Neuronal stem cell (in vitro differentiated cells): Measurements from ENCODE around the gene TRPV4.

Experiments used
- DNase-seq: peaks from one replicate; pipeline ENCODE4 v3.0.0-alpha.2; 2013; ENCODE audit warnings: low spot score
- H2AFZ ChIP-seq: one replicate; pipeline ENCODE4 v1.6.1; 2013; ENCODE audit warnings: mild to moderate bottlenecking, low read length, inconsistent platforms
- H2AK5ac ChIP-seq: 2 replicates; pipeline ENCODE4 v1.6.1; 2013; ENCODE audit warnings: low read depth, mild to moderate bottlenecking, inconsistent platforms, low read length, moderate library complexity, mixed read lengths
- H2BK120ac ChIP-seq: 2 replicates; pipeline ENCODE4 v1.6.1; 2013; ENCODE audit warnings: low read depth, mild to moderate bottlenecking, inconsistent platforms, low read length, moderate library complexity, mixed read lengths
- H2BK12ac ChIP-seq: one replicate; pipeline ENCODE4 v1.6.1; 2013; ENCODE audit warnings: low read length, inconsistent platforms
- H2BK15ac ChIP-seq: 2 replicates; pipeline ENCODE4 v1.6.1; 2013; ENCODE audit warnings: mild to moderate bottlenecking, low read length, inconsistent platforms, mixed read lengths
- H2BK5ac ChIP-seq: one replicate; pipeline ENCODE4 v1.6.1; 2013; ENCODE audit warnings: inconsistent platforms, mild to moderate bottlenecking, low read length, moderate library complexity
- H3K14ac ChIP-seq: one replicate; pipeline ENCODE4 v1.6.1; 2013; ENCODE audit warnings: low read length, inconsistent platforms
- H3K18ac ChIP-seq: 2 replicates; pipeline ENCODE4 v1.6.1; 2013; ENCODE audit warnings: low read length, inconsistent platforms
- H3K23ac ChIP-seq: 2 replicates; pipeline ENCODE4 v1.6.1; 2013; ENCODE audit warnings: low read depth, mild to moderate bottlenecking, mixed read lengths, low read length, inconsistent platforms; ENCODE audit not compliant: poor library complexity
- H3K27ac ChIP-seq: replicated peaks from 3 replicates; pipeline ENCODE4 v1.5.1; 2013; ENCODE audit warnings: low read length, inconsistent platforms
- H3K27me3 ChIP-seq, 3 experiments: 2 replicates each; pipeline ENCODE4 v1.6.1; 2013; ENCODE audit warnings: low read length in 3 of 3, mild to moderate bottlenecking in 2 of 3, inconsistent platforms in 1 of 3, low read depth in 1 of 3, mixed read lengths in 1 of 3, moderate library complexity in 1 of 3; ENCODE audit not compliant: control insufficient read depth in 3 of 3, insufficient read depth in 3 of 3
- H3K36me3 ChIP-seq, 2 donors: replicated peaks in 1 of 2; 2 replicates each; pipeline ENCODE4 v1.6.1; 2013; ENCODE audit warnings: low read length in 2 of 2; ENCODE audit not compliant: control insufficient read depth in 2 of 2, insufficient read depth in 2 of 2
- H3K4ac ChIP-seq: 2 replicates; pipeline ENCODE4 v1.6.1; 2013; ENCODE audit warnings: inconsistent platforms, mild to moderate bottlenecking, low read length, moderate library complexity
- H3K4me1 ChIP-seq, 2 donors: 1 replicate in 1 of 2; 2 replicates in 1 of 2; pipeline ENCODE4 v1.6.1; 2013; ENCODE audit warnings: low read length in 2 of 2, low read depth in 1 of 2; ENCODE audit not compliant: control insufficient read depth in 2 of 2, insufficient read depth in 1 of 2
- H3K4me2 ChIP-seq: one replicate; pipeline ENCODE4 v1.6.1; 2013; ENCODE audit warnings: mild to moderate bottlenecking, low read length, inconsistent platforms; ENCODE audit not compliant: insufficient read depth, poor library complexity, severe bottlenecking
- H3K4me3 ChIP-seq, 2 donors: 2 replicates each; pipeline ENCODE4 v1.5.1; 2013; ENCODE audit warnings: low read length in 2 of 2, mild to moderate bottlenecking in 2 of 2, inconsistent platforms in 1 of 2, moderate library complexity in 1 of 2
- H3K79me1 ChIP-seq: one replicate; pipeline ENCODE4 v1.6.1; 2013; ENCODE audit warnings: low read depth, mild to moderate bottlenecking, inconsistent platforms, low read length, moderate library complexity
- H3K9ac ChIP-seq: one replicate; pipeline ENCODE4 v1.6.1; 2013; ENCODE audit warnings: mild to moderate bottlenecking, low read depth, low read length, inconsistent platforms; ENCODE audit not compliant: poor library complexity
- H3K9me3 ChIP-seq, 2 donors: replicated peaks in 1 of 2; 2 replicates each; pipeline versions ENCODE3 to v1.6.1; 2013; ENCODE audit warnings: low read length in 2 of 2, mild to moderate bottlenecking in 2 of 2, inconsistent platforms in 1 of 2, low read depth in 1 of 2, mixed read lengths in 1 of 2, moderate library complexity in 1 of 2; ENCODE audit not compliant: control insufficient read depth in 2 of 2, insufficient read depth in 1 of 2
- H4K8ac ChIP-seq: one replicate; pipeline ENCODE4 v1.6.1; 2013; ENCODE audit warnings: low read depth, mild to moderate bottlenecking, inconsistent platforms, low read length, moderate library complexity
- H4K91ac ChIP-seq: one replicate; pipeline ENCODE4 v1.6.1; 2013; ENCODE audit warnings: low read length, low read depth, mild to moderate bottlenecking, inconsistent platforms; ENCODE audit not compliant: poor library complexity
- WGBS, 2 donors: extraction: QIAGEN DNeasy Blood & Tissue Kit; methylation state at CpG; one replicate each; pipeline ENCODE4 v1.1.7; 2013; ENCODE audit warnings: missing lambda C conversion rate in 2 of 2, mixed read lengths in 1 of 2; ENCODE audit not compliant: insufficient read length in 2 of 2, insufficient replicate concordance in 1 of 2; ENCODE audit errors: extremely low coverage in 2 of 2; 5-methylcytosine and 5-hydroxymethylcytosine counted together

The TRPV4 gene

GRCh38 chr12:109753054-109753401 is 80.2 kb downstream of the TRPV4 start:
- Histone ChIP-seq H2BK15ac (no peak overlapping the region), H3K27me3 (no peaks in the 10 kb centered on the region), H4K8ac (no peak overlapping the region), H3K4me1 (peaks cover 6 to 7% of the 10 kb centered on the region in 2 donors), H3K4me3 (no peak overlapping the region), H2AFZ (no peak overlapping the region), H2BK5ac (no peak overlapping the region), H3K18ac (peak overlapping the region; percentile 44), H3K9me3 (peaks cover 2 to 18% of the 10 kb centered on the region in 2 donors), H2BK12ac (no peak overlapping the region), H2AK5ac (no peak overlapping the region), H3K4me2 (no peak overlapping the region), H3K79me1 (peaks cover 2% of the 10 kb centered on the region), H2BK120ac (no peak overlapping the region), H3K9ac (peak overlapping the region; percentile 63), H3K27ac (no peak overlapping the region), H3K36me3 (no peaks in the 10 kb centered on the region), H3K23ac (peak overlapping the region; percentile 50), H3K14ac (peak overlapping the region; percentile 42), H3K4ac (no peak overlapping the region), H4K91ac (no peak overlapping the region)
- DNase-seq = no peak
- WGBS, 2 donors = no CpG with 5 or more reads among the region's 5 CpGs

GRCh38 chr12:109752117-109753053 is 80.8 kb downstream of the TRPV4 start:
- Histone ChIP-seq H4K91ac (no peak overlapping the region), H2BK12ac (no peak overlapping the region), H3K9ac (no peak overlapping the region), H2BK5ac (no peak overlapping the region), H3K27ac (no peak overlapping the region), H2AK5ac (no peak overlapping the region), H2AFZ (no peak overlapping the region), H3K36me3 (no peaks in the 10 kb centered on the region), H2BK15ac (no peak overlapping the region), H2BK120ac (no peak overlapping the region), H3K4me2 (no peak overlapping the region), H3K18ac (no peak overlapping the region), H4K8ac (no peak overlapping the region), H3K9me3 (peaks cover 2 to 18% of the 10 kb centered on the region in 2 donors), H3K4me3 (no peak overlapping the region), H3K4me1 (peaks cover 2 to 6% of the 10 kb centered on the region in 2 donors), H3K14ac (no peak overlapping the region), H3K23ac (no peak overlapping the region), H3K4ac (no peak overlapping the region), H3K27me3 (no peaks in the 10 kb centered on the region), H3K79me1 (peaks cover 2% of the 10 kb centered on the region)
- WGBS, 2 donors = no CpG with 5 or more reads among the region's 6 CpGs
- no peak for DNase-seq

GRCh38 chr12:109744986-109745942 is 87.9 kb downstream of the TRPV4 start:
- Histone ChIP-seq H2BK12ac (no peak overlapping the region), H4K91ac (no peak overlapping the region), H4K8ac (no peak overlapping the region), H3K4me3 (no peak overlapping the region), H2BK15ac (no peak overlapping the region), H3K27ac (no peak overlapping the region), H3K9ac (no peak overlapping the region), H2BK5ac (no peak overlapping the region), H2BK120ac (no peak overlapping the region), H3K18ac (no peak overlapping the region), H3K14ac (no peak overlapping the region), H3K79me1 (peaks cover 2% of the 10 kb centered on the region), H3K9me3 (no peaks in the 10 kb centered on the region), H3K23ac (no peak overlapping the region), H3K4ac (no peak overlapping the region), H3K36me3 (no peaks in the 10 kb centered on the region), H2AK5ac (no peak overlapping the region), H3K4me1 (peaks cover 0 to 9% of the 10 kb centered on the region in 2 donors), H3K27me3 (no peaks in the 10 kb centered on the region), H3K4me2 (no peak overlapping the region), H2AFZ (no peak overlapping the region)
- no peak for DNase-seq
- no CpG with 5 or more reads among the region's 8 CpGs for WGBS, 2 donors

GRCh38 chr12:109744026-109744425 is 89.2 kb downstream of the TRPV4 start:
- H3K9me3 ChIP-seq = no peaks in the 10 kb centered on the region
- WGBS, 2 donors = no CpG with 5 or more reads among the region's 14 CpGs
- H4K91ac ChIP-seq = no peak overlapping the region
- no peak overlapping the region for H3K27ac ChIP-seq
- H3K9ac ChIP-seq = no peak overlapping the region
- H3K4me2 ChIP-seq = no peak overlapping the region
- H3K79me1 ChIP-seq = peaks cover 2% of the 10 kb centered on the region
- peaks cover 0 to 18% of the 10 kb centered on the region in 2 donors for H3K4me1 ChIP-seq
- no peak overlapping the region for H3K18ac ChIP-seq
- H3K14ac ChIP-seq = no peak overlapping the region
- no peaks in the 10 kb centered on the region for H3K36me3 ChIP-seq
- H3K4ac ChIP-seq = no peak overlapping the region
- H4K8ac ChIP-seq = no peak overlapping the region
- H2BK5ac ChIP-seq = no peak overlapping the region
- no peak overlapping the region for H3K4me3 ChIP-seq
- H2BK12ac ChIP-seq = no peak overlapping the region
- H2BK120ac ChIP-seq = no peak overlapping the region
- H2AK5ac ChIP-seq = no peak overlapping the region
- no peak overlapping the region for H2AFZ ChIP-seq
- H3K27me3 ChIP-seq = no peaks in the 10 kb centered on the region
- DNase-seq = no peak
- no peak overlapping the region for H3K23ac ChIP-seq
- no peak overlapping the region for H2BK15ac ChIP-seq
